Liver (tissue), 9 donors: ENCODE results near the gene OTOP3. TPM values are rescaled to one million over a fixed set of nuclear protein-coding genes. Genes with fewer than 3 reads are reported as not detected.

Source experiments
- DNase-seq: peaks from one replicate; pipeline ENCODE4 v3.0.0-alpha.2; 2017; ENCODE audit warnings: low spot score
- H3K27ac ChIP-seq, 2 donors: one replicate each; pipeline ENCODE4 v1.7.0; 2013; ENCODE audit warnings: inconsistent platforms in 2 of 2, low read length in 2 of 2, control low read depth in 1 of 2, low read depth in 1 of 2, mild to moderate bottlenecking in 1 of 2
- H3K27me3 ChIP-seq, 4 donors: one replicate each; pipeline versions ENCODE4 v1.6.1 to v1.7.0; 2013; ENCODE audit warnings: low read length in 3 of 4, inconsistent platforms in 1 of 4, mild to moderate bottlenecking in 1 of 4, moderate library complexity in 1 of 4; ENCODE audit not compliant: control insufficient read depth in 4 of 4, insufficient read depth in 4 of 4
- H3K36me3 ChIP-seq, 4 donors: one replicate each; pipeline versions ENCODE4 v1.6.1 to v1.7.0; 2013; ENCODE audit warnings: low read length in 3 of 4, mild to moderate bottlenecking in 3 of 4, low read depth in 1 of 4, moderate library complexity in 1 of 4; ENCODE audit not compliant: control insufficient read depth in 4 of 4, insufficient read depth in 3 of 4
- H3K4me1 ChIP-seq, 4 donors: one replicate each; pipeline versions ENCODE4 v1.6.1 to v1.7.0; 2013; ENCODE audit warnings: low read length in 3 of 4, mild to moderate bottlenecking in 3 of 4, moderate library complexity in 1 of 4; ENCODE audit not compliant: control insufficient read depth in 4 of 4, insufficient read depth in 4 of 4
- H3K4me3 ChIP-seq, 3 donors: one replicate each; pipeline versions ENCODE4 v1.6.1 to v1.7.0; 2013; ENCODE audit warnings: low read length in 3 of 3, control low read depth in 1 of 3, low read depth in 1 of 3, mild to moderate bottlenecking in 1 of 3
- H3K9ac ChIP-seq, 2 donors: one replicate each; pipeline ENCODE4 v1.7.0; 2013; ENCODE audit warnings: low read length in 2 of 2, mild to moderate bottlenecking in 2 of 2, moderate library complexity in 2 of 2, control low read depth in 1 of 2, low read depth in 1 of 2
- H3K9me3 ChIP-seq, 4 donors: one replicate each; pipeline versions ENCODE4 v1.6.1 to v1.7.0; 2013; ENCODE audit warnings: low read length in 3 of 4; ENCODE audit not compliant: control insufficient read depth in 4 of 4
- ATF3 ChIP-seq: IDR thresholded peaks from 2 replicates; pipeline ENCODE4 v1.6.1; 2016; ENCODE audit warnings: antibody characterized with exemption
- CTCF ChIP-seq: fragments of 150-350 bp; IDR thresholded peaks from 2 replicates; pipeline ENCODE4 v1.5.1; 2017; ENCODE audit warnings: improper control_type of control experiment, low read depth, low read length; ENCODE audit not compliant: missing input control
- FOXA1 ChIP-seq: IDR thresholded peaks from 2 replicates; pipeline ENCODE4 v1.6.1; 2016; ENCODE audit warnings: antibody characterized with exemption
- FOXA2 ChIP-seq: IDR thresholded peaks from 2 replicates; pipeline ENCODE4 v1.6.1; 2016; ENCODE audit warnings: antibody characterized with exemption
- GABPA ChIP-seq, 2 donors: IDR thresholded peaks in 1 of 2; conservative IDR thresholded peaks in 1 of 2; 2 replicates each; pipeline ENCODE4 v1.6.1; 2016; ENCODE audit warnings: antibody characterized with exemption in 2 of 2, mild to moderate bottlenecking in 1 of 2, moderate library complexity in 1 of 2
- HNF4A ChIP-seq, 2 donors: conservative IDR thresholded peaks; 2 replicates each; pipeline ENCODE4 v1.6.1; 2016; ENCODE audit warnings: antibody characterized with exemption in 2 of 2, mild to moderate bottlenecking in 2 of 2
- HNF4G ChIP-seq: IDR thresholded peaks from 2 replicates; pipeline ENCODE4 v1.6.1; 2016; ENCODE audit warnings: antibody characterized with exemption
- JUND ChIP-seq, 2 donors: IDR thresholded peaks; 2 replicates each; pipeline ENCODE4 v1.6.1; 2016; ENCODE audit warnings: antibody characterized with exemption in 2 of 2
- NR2F2 ChIP-seq: IDR thresholded peaks from 2 replicates; pipeline ENCODE4 v1.6.1; 2016; ENCODE audit warnings: antibody characterized with exemption
- RAD21 ChIP-seq, 2 donors: IDR thresholded peaks; 2 replicates each; pipeline ENCODE4 v1.6.1; 2016; ENCODE audit warnings: antibody characterized with exemption in 2 of 2, mild to moderate bottlenecking in 2 of 2
- REST ChIP-seq: IDR thresholded peaks from 2 replicates; pipeline ENCODE4 v1.6.1; 2016; ENCODE audit warnings: antibody characterized with exemption, mild to moderate bottlenecking
- RXRA ChIP-seq, 2 donors: IDR thresholded peaks; 2 replicates each; pipeline ENCODE4 v1.6.1; 2017 to 2018; ENCODE audit warnings: antibody characterized with exemption in 2 of 2, mild to moderate bottlenecking in 1 of 2
- SP1 ChIP-seq: IDR thresholded peaks from 2 replicates; pipeline ENCODE4 v1.6.1; 2018; ENCODE audit warnings: antibody characterized with exemption, mild to moderate bottlenecking
- TAF1 ChIP-seq: conservative IDR thresholded peaks from 2 replicates; pipeline ENCODE4 v1.6.1; 2016; ENCODE audit warnings: antibody characterized with exemption, mild to moderate bottlenecking
- YY1 ChIP-seq: IDR thresholded peaks from 2 replicates; pipeline ENCODE4 v1.6.1; 2016; ENCODE audit warnings: antibody characterized with exemption, mild to moderate bottlenecking
- ZBTB33 ChIP-seq: IDR thresholded peaks from 2 replicates; pipeline ENCODE4 v1.6.1; 2016; ENCODE audit warnings: antibody characterized with exemption
- WGBS: extraction: QIAGEN DNeasy Blood & Tissue Kit; methylation state at CpG from one replicate; pipeline ENCODE4 v1.1.7; 2013; 5-methylcytosine and 5-hydroxymethylcytosine counted together
- polyA plus RNA-seq, 2 donors: library from polyadenylated mRNA; stranded (reverse) in 1 of 2; unstranded in 1 of 2; fragments of 200-250 nt in 1 of 2; fragments of >200 nt in 1 of 2; fragmentation: Nextera tagmentation in 1 of 2; extraction: Ambion mirVana in 1 of 2; gene quantifications; one replicate each; pipeline versions ENCODE4 v1.2.1 to v1.2.3, GENCODE V29; 2013 to 2015
- total RNA-seq, 2 donors: library from RNA; depleted of rRNA; stranded (reverse); fragments of >200 nt; gene quantifications; one replicate each; pipeline ENCODE4 v1.2.3, GENCODE V29; 2014
- donor health status: healthy.
- donor health status: healthy.
- donor health status: healthy.
- donor health status: healthy.
- donor health status: healthy.

The OTOP3 gene
- total and polyA plus RNA-seq, 4 donors: not detected

- Histone ChIP-seq H3K36me3 (no peaks in the 10 kb centered on the region), H3K4me1 (peaks cover 0 to 3% (median 1%) of the 10 kb centered on the region in 4 donors)
Observed at GRCh38 chr17:74962622-74963394, 27.1 kb downstream of the OTOP3 start.

GRCh38 chr17:74963656-74964055, 28.0 kb downstream of the OTOP3 start:
- Histone ChIP-seq H3K36me3 (no peaks in the 10 kb centered on the region), H3K9ac (no peak overlapping the region)
- no peak for DNase-seq
- no peak for TF ChIP-seq NR2F2
- TF ChIP-seq RXRA (IDR thresholded peaks at IDR 0.05): no peak
- TF ChIP-seq FOXA1: no peak
- TF ChIP-seq CTCF: no peak
- TF ChIP-seq HNF4G: no peak
- TF ChIP-seq JUND (IDR thresholded peaks at IDR 0.05): no peak
- no peak for TF ChIP-seq RAD21 (IDR thresholded peaks at IDR 0.05)
- no peak for TF ChIP-seq SP1
- no peak for TF ChIP-seq YY1
- no peak for TF ChIP-seq ZBTB33

More at GRCh38 chr17:74962622-74963394, 27.1 kb downstream of the OTOP3 start:
- H3K9me3 ChIP-seq: no peaks in the 10 kb centered on the region
- H3K27ac ChIP-seq: no peak overlapping the region
- no peak for DNase-seq
- H3K27me3 ChIP-seq: no peaks in the 10 kb centered on the region
- WGBS: 80% methylated on average over 18 of the region's 18 CpGs
- no peak overlapping the region for H3K9ac ChIP-seq
- no peak for TF ChIP-seq TAF1
- no peak for TF ChIP-seq REST
- TF ChIP-seq ATF3: no peak
- no peak for TF ChIP-seq ZBTB33
- no peak for TF ChIP-seq RAD21 (IDR thresholded peaks at IDR 0.05)
- TF ChIP-seq FOXA2: no peak
- no peak for TF ChIP-seq NR2F2
- no peak for TF ChIP-seq FOXA1
- TF ChIP-seq GABPA (IDR thresholded peaks at IDR 0.05 in 1 of 2, conservative IDR thresholded peaks at IDR 0.05 in 1 of 2): no peak
- no peak for TF ChIP-seq HNF4A (conservative IDR thresholded peaks at IDR 0.05)
- TF ChIP-seq YY1: no peak
- no peak overlapping the region for H3K4me3 ChIP-seq

More at GRCh38 chr17:74963656-74964055, 28.0 kb downstream of the OTOP3 start:
- Histone ChIP-seq H3K27me3 (no peaks in the 10 kb centered on the region), H3K4me1 (peaks cover 0 to 3% (median 1%) of the 10 kb centered on the region in 4 donors), H3K9me3 (no peaks in the 10 kb centered on the region), H3K27ac (no peak overlapping the region), H3K4me3 (no peak overlapping the region)
- WGBS: 76% methylated on average over 12 of the region's 12 CpGs
